HL-60 (cell line): ENCODE measurements around the gene TFAM.

Source experiments
- GABPA ChIP-seq: IDR thresholded peaks from 2 replicates; pipeline ENCODE4 v1.6.1; 2012; ENCODE audit warnings: low read depth
- POLR2AphosphoS5 ChIP-seq: IDR thresholded peaks from 2 replicates; pipeline ENCODE4 v1.6.1; 2012; ENCODE audit warnings: low read depth
- TF ChIP-seq, protein P1 (sequence below): IDR thresholded peaks from one replicate; pipeline ENCODE4 v1.5.1; 2011; ENCODE audit warnings: low read length, control low read depth, inconsistent platforms; ENCODE audit not compliant: insufficient read depth
- TF ChIP-seq, protein P2 (sequence below): IDR thresholded peaks from 2 replicates; pipeline ENCODE4 v1.6.1; 2012; ENCODE audit warnings: low read depth; ENCODE audit not compliant: insufficient replicate concordance

DNA sequence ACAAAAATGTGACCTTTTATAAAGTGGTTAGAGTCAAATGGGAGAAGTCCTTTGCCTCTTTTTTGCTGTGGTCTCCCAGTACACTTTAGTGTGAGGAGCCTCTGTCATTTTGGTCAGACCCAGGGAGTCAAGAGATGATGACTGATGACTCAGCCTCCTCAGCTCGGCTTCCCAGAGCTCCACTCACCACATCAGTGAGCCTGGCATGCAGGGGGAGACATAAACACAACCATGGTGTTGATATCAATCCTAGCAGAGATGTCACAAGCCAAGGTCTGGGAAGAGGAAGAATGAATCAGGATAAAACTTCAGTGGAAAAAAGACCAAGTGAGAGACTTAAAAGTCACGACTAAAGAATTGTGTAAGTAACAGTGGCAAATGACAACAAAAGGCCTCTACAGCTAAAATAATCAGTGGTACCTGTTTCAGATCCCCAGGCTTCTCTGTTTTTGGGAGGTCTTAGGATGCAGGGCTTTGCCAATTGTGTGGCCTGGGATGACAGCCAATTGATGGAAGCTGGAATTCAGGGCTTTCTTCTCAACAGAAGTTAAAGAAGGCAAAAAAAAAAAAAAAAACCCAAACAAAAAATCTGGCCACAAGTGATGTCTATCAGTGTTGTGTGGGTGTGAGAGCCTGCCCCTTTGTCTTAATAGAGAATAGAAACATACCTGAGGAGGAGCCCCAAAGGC lies 50.2 kb downstream of the TFAM start:
- TF ChIP-seq GABPA (no peak), POLR2AphosphoS5 (no peak)
- TF ChIP-seq, protein P1, sequence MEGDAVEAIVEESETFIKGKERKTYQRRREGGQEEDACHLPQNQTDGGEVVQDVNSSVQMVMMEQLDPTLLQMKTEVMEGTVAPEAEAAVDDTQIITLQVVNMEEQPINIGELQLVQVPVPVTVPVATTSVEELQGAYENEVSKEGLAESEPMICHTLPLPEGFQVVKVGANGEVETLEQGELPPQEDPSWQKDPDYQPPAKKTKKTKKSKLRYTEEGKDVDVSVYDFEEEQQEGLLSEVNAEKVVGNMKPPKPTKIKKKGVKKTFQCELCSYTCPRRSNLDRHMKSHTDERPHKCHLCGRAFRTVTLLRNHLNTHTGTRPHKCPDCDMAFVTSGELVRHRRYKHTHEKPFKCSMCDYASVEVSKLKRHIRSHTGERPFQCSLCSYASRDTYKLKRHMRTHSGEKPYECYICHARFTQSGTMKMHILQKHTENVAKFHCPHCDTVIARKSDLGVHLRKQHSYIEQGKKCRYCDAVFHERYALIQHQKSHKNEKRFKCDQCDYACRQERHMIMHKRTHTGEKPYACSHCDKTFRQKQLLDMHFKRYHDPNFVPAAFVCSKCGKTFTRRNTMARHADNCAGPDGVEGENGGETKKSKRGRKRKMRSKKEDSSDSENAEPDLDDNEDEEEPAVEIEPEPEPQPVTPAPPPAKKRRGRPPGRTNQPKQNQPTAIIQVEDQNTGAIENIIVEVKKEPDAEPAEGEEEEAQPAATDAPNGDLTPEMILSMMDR = no peak
- TF ChIP-seq, protein P2, sequence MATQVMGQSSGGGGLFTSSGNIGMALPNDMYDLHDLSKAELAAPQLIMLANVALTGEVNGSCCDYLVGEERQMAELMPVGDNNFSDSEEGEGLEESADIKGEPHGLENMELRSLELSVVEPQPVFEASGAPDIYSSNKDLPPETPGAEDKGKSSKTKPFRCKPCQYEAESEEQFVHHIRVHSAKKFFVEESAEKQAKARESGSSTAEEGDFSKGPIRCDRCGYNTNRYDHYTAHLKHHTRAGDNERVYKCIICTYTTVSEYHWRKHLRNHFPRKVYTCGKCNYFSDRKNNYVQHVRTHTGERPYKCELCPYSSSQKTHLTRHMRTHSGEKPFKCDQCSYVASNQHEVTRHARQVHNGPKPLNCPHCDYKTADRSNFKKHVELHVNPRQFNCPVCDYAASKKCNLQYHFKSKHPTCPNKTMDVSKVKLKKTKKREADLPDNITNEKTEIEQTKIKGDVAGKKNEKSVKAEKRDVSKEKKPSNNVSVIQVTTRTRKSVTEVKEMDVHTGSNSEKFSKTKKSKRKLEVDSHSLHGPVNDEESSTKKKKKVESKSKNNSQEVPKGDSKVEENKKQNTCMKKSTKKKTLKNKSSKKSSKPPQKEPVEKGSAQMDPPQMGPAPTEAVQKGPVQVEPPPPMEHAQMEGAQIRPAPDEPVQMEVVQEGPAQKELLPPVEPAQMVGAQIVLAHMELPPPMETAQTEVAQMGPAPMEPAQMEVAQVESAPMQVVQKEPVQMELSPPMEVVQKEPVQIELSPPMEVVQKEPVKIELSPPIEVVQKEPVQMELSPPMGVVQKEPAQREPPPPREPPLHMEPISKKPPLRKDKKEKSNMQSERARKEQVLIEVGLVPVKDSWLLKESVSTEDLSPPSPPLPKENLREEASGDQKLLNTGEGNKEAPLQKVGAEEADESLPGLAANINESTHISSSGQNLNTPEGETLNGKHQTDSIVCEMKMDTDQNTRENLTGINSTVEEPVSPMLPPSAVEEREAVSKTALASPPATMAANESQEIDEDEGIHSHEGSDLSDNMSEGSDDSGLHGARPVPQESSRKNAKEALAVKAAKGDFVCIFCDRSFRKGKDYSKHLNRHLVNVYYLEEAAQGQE = no peak
